ENCODE data around the gene ERCC2.
"Not testable (repeated sequence)": the region's sequence is repeated elsewhere in the genome, so short reads cannot be mapped to it uniquely, and the experiment has no call there.

The ERCC2 gene

DNA sequence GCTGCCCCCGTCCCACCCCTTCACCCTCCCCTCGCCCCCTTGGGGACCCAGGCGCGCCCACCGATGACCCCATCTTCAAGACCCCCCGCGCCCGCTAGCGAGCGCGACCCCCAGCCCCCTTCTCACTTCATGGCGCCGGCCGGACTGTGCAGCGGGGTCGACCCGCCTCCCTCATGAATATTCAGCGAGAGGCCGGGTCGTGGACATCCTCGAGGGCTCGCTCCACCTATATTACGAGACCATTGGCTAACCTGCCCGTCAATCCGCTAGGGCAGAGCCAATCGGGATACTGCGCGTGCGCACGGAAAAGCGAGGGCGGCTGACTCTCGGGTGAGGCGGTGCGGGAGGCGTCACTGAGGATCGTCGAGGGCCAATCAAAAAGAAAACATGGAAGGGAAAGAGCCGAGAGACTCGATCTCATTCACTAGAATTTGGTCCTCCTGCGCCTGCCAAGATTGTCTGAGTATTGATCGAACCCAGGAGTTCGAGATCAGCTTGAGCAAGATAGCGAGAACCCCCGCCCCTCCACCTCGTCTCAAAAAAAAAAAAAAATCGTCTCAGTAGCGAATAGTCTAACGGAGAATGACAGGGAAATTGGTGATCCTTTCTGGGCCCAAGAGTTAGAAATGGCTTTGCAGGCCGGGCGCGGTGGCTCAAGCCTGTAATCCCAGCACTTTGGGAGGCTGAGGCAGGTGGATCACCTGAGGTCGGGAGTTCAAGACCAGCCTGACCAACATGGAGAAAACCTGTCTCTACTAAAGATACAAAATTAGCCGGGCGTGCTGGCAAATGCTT is at the start of gene ERCC2:
Gene ERCC2, minus strand, starts transcription at position 164 of the 795 bp plus-strand sequence. Its CDS starts 33 bp downstream, at position 131.
- peak; percentile 98 for DNase-seq (ENCODE audit: low read depth, low spot score)

- no peak for DNase-seq (ENCODE audit: low read depth, low spot score)
These were observed 49.5 kb upstream of the ERCC2 start for GRCh38 chr19:45419895-45420294.

DNA sequence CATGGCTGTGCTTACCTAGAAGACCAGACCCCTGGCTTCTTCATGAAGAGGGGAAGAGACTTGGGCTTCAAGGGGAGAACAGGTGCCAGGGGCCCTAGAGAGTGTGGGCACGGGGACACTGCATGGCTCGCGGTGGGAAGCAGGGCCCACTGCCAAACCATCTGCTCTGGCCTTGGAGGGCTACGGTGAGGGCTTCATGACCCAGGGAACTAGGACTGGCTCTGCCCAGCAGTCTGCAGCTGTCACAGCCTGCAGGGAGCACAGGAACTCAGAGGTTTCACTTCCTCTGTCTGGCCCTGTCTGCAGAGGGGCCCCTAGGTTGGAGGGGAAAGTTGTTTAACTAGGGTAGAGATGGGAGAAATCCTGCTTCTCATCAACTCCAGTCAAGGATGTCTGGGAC is 49.0 kb upstream of the ERCC2 start:
- DNase-seq (ENCODE audit: low read depth, low spot score): no peak

DNA sequence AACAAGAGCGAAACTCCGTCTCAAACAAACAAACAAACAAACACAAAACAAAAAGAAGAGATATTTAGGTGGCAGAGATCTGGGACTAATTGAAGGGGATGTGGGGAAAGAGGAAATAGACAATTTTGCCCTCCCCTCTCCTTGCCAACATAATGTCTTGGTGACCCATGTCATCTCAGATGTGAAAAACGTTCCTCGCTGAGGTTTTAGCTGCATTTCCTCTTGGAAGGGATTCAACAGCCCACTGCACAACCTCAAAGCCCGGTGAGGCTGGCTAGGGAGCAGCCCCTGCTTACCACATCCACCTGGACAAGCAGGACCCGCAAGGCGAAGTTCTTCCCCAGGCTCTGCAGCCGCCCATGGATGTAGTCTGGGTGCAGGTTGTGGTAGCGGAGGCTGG is 48.4 kb upstream of the ERCC2 start:
- no peak for DNase-seq (ENCODE audit: low read depth, low spot score)

DNA sequence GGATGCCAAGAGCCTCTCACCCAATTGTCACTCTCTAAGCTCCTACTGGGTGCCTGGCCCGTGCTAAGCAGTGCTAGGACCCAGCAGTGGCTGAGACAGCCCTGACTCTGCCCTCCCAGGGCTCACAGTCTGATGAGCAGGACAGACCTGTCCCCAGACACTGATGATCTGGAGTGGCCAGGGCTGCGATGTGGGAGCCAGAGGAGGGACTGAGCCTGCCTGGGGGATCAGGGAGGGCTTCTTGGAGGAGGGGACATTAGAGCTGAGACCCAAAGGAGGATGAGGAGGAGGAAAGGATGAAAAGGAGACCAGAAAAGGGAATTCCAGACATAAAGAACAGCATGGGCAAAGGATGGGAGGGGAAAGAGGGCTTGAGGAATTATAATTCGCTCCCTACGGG is 46.8 kb upstream of the ERCC2 start:
- no peak for DNase-seq (ENCODE audit: low read depth, low spot score)

GRCh38 chr19:45414468-45414867 is 44.1 kb upstream of the ERCC2 start:
- DNase-seq (ENCODE audit: low read depth, low spot score): no peak

DNA sequence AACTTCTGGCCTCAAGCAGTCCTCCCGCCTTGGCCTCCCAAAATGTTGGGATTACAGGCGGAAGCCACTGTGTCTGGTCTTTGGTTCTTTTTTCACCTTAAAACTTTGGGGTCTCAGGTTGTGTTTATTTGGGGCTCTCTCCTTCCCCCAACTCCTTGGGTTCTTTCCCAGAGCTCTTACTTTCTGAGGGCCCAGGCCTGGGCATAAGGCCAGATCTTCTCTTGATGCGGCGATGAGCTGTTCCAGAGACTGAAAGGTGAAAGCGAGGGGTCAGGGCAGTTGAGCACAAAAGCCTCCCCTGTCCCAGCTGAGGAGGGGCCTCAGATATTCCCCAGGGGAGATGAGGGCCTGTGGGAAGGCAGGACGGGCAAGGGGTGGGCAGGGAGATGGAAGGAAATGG is 43.1 kb upstream of the ERCC2 start:
- DNase-seq (ENCODE audit: low read depth, low spot score): no peak

DNA sequence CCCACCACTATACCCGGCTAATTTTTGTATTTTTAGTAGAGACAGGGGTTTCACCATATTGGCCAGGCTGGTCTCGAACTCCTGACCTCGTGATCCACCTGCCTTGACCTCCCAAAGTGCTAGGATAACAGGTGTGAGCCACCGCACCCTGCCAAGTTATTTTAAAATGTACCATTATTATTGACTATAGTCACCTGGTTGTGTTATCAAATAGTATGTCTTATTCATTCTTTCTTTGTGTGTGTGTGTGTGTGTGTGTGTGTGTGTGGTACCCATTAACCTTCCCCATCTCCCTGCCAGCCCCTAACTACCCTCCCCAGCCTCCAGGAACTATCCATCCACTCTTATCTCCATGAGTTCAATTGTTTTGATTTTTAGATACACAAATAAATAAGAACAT is 40.0 kb upstream of the ERCC2 start:
- not testable (repeated sequence) for DNase-seq (ENCODE audit: low read depth, low spot score)

DNA sequence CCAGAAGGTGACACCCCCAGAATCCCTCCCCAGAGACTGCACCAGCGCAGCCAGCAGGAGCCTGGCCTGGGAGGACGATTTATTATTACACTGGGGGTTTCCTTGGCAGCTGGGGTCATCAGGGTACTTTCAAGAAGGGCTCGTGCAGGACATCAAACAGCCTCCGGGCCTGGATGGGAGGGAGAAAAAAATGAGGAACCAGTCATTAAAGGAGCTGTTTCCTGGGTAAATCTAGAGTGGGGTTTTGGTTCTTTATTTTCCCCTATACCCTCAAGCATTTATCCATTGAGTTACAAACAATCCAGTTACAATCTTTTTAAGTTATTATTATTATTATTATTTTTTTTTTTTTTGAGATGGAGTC is 39.2 kb upstream of the ERCC2 start:
- DNase-seq (ENCODE audit: low read depth, low spot score): no peak

DNA sequence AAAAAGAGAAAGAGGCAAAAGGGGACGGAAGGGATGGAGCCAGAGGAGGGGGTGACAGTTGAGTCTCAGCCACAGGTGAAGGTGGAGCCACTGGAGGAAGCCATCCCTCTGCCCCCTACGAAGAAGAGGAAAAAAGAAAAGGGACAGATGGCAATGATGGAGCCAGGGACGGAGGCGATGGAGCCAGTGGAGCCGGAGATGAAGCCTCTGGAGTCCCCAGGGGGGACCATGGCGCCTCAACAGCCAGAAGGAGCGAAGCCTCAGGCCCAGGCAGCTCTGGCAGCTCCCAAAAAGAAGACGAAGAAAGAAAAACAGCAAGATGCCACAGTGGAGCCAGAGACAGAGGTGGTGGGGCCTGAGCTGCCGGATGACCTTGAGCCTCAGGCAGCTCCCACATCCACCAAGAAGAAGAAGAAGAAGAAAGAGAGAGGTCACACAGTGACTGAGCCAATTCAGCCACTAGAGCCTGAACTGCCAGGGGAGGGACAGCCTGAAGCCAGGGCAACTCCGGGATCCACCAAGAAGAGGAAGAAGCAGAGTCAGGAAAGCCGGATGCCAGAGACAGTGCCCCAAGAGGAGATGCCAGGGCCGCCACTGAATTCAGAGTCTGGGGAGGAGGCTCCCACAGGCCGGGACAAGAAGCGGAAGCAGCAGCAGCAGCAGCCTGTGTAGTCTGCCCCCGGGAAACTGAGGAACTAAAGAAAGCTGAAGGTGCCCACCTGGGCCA is 38.6 kb upstream of the ERCC2 start:
- DNase-seq (ENCODE audit: low read depth, low spot score): no peak

DNA sequence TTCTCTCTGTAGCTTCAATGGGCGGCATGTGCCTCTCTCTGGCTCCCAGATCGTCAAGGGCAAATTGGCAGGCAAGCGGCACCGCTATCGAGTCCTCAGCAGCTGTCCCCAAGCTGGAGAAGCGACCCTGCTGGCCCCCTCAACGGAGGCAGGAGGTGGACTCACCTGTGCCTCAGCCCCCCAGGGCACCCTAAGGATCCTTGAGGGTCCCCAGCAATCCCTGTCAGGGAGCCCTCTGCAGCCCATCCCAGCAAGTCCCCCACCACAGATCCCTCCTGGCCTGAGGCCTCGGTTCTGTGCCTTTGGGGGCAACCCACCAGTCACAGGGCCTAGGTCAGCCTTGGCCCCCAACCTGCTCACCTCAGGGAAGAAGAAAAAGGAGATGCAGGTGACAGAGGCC is 37.7 kb upstream of the ERCC2 start:
- DNase-seq (ENCODE audit: low read depth, low spot score): no peak

DNA sequence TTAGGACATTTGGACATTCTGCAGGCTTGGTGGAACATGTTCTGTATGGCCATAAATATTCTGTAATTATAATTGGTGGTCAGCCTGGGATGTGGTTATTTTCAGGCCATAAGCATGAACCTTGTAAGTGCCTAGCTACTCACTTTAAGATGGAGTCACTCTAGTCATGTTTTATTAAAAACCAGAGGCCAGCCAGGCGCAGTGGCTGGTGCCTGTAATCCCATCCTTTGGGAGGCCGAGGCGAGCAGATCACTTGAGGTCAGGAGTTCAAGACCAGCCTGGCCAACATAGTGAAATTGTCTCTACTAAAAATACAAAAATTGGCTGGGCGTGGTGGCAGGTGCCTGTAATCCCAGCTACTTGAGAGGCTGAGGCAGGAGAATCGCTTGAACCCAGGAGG is 37.2 kb upstream of the ERCC2 start:
- not testable (repeated sequence) for DNase-seq (ENCODE audit: low read depth, low spot score)

GRCh38 chr19:45407091-45407375 is 36.7 kb upstream of the ERCC2 start:
- no peak for DNase-seq (ENCODE audit: low read depth, low spot score)

- peak; percentile 63 for DNase-seq (ENCODE audit: low read depth, low spot score)
These were observed 36.1 kb upstream of the ERCC2 start, which contains the start of gene POLR1G for GRCh38 chr19:45406226-45407090. POLR1G (plus strand) TSS chr19:45406644; CDS start chr19:45406697, 53 bp downstream.

- peak; percentile 73 for DNase-seq (ENCODE audit: low read depth, low spot score)
These were observed 35.3 kb upstream of the ERCC2 start for GRCh38 chr19:45405435-45406225.

GRCh38 chr19:45404557-45405434 is 34.4 kb upstream of the ERCC2 start, which contains the start of gene PPP1R13L:
PPP1R13L (minus strand) TSS chr19:45405069; CDS start chr19:45398318, 6,751 bp downstream.
- no peak for DNase-seq (ENCODE audit: low read depth, low spot score)

GRCh38 chr19:45403781-45404556 is 33.6 kb upstream of the ERCC2 start:
- DNase-seq (ENCODE audit: low read depth, low spot score): no peak

- DNase-seq (ENCODE audit: low read depth, low spot score): no peak
These were observed 32.9 kb upstream of the ERCC2 start for GRCh38 chr19:45403272-45403671.

GRCh38 chr19:45402298-45403061 is 32.1 kb upstream of the ERCC2 start:
- DNase-seq (ENCODE audit: low read depth, low spot score): no peak

All from smooth muscle cell of the brain vasculature (primary cell).